ENCODE measurements around the gene HTT.
A peak's percentile ranks its signal among the peaks of the same experiment; 100 is the strongest.

The HTT gene

GRCh38 chr4:3255611-3256186, 181.2 kb downstream of the HTT start:
- Histone ChIP-seq H3F3A (ENCODE audit: control insufficient read depth, insufficient read depth) (no peaks in the 10 kb centered on the region), H3K36me3 (ENCODE audit: control insufficient read depth, low read length) (no peaks in the 10 kb centered on the region), H3K27ac (ENCODE audit: low read depth, low read length) (no peak overlapping the region), H3K4me3 (ENCODE audit: low read length) (no peak overlapping the region), H3K4me2 (ENCODE audit: low read length) (no peak overlapping the region), H3K9me2 (replicated peaks; ENCODE audit: control insufficient read depth, low read length) (no peaks in the 10 kb centered on the region), H3K79me2 (ENCODE audit: control insufficient read depth, low read length) (no peaks in the 10 kb centered on the region), H3K9me3 (ENCODE audit: control insufficient read depth, insufficient read depth, low read length) (no peaks in the 10 kb centered on the region), H4K20me1 (ENCODE audit: control insufficient read depth, insufficient read depth, low read depth, low read length) (no peaks in the 10 kb centered on the region), H3K4me1 (ENCODE audit: control insufficient read depth, low read length) (peaks cover 21% of the 10 kb centered on the region), H3K27me3 (ENCODE audit: control insufficient read depth, low read length) (peaks cover 12% of the 10 kb centered on the region; the same call in 1 of the 2 replicates)
- no peak for TF ChIP-seq CTCF (IDR thresholded peaks at IDR 0.05; ENCODE audit: low read depth, low read length, poor library complexity, severe bottlenecking)
- no peak for TF ChIP-seq EZH2phosphoT487 (IDR thresholded peaks at IDR 0.05; ENCODE audit: borderline replicate concordance, low read length)

GRCh38 chr4:3256230-3257102, 182.0 kb downstream of the HTT start:
- Histone ChIP-seq H3K27ac (ENCODE audit: low read depth, low read length) (no peak overlapping the region), H4K20me1 (ENCODE audit: control insufficient read depth, insufficient read depth, low read depth, low read length) (no peaks in the 10 kb centered on the region), H3K4me2 (ENCODE audit: low read length) (no peak overlapping the region), H3K36me3 (ENCODE audit: control insufficient read depth, low read length) (no peaks in the 10 kb centered on the region), H3K27me3 (ENCODE audit: control insufficient read depth, low read length) (peaks cover 12% of the 10 kb centered on the region; the same call in 1 of the 2 replicates), H3K9me3 (ENCODE audit: control insufficient read depth, insufficient read depth, low read length) (no peaks in the 10 kb centered on the region), H3K9me2 (replicated peaks; ENCODE audit: control insufficient read depth, low read length) (no peaks in the 10 kb centered on the region), H3K4me3 (ENCODE audit: low read length) (no peak overlapping the region), H3F3A (ENCODE audit: control insufficient read depth, insufficient read depth) (no peaks in the 10 kb centered on the region), H3K4me1 (ENCODE audit: control insufficient read depth, low read length) (peaks cover 21% of the 10 kb centered on the region), H3K79me2 (ENCODE audit: control insufficient read depth, low read length) (no peaks in the 10 kb centered on the region)
- TF ChIP-seq CTCF (IDR thresholded peaks at IDR 0.05; ENCODE audit: low read depth, low read length, poor library complexity, severe bottlenecking) (no peak), EZH2phosphoT487 (IDR thresholded peaks at IDR 0.05; ENCODE audit: borderline replicate concordance, low read length) (no peak)

- H3K79me2 ChIP-seq (ENCODE audit: control insufficient read depth, low read length): no peaks in the 10 kb centered on the region
- no peaks in the 10 kb centered on the region for H3F3A ChIP-seq (ENCODE audit: control insufficient read depth, insufficient read depth)
- no peak overlapping the region for H3K27ac ChIP-seq (ENCODE audit: low read depth, low read length)
- no peaks in the 10 kb centered on the region for H3K9me2 ChIP-seq (replicated peaks; ENCODE audit: control insufficient read depth, low read length)
- TF ChIP-seq CTCF (IDR thresholded peaks at IDR 0.05; ENCODE audit: low read depth, low read length, poor library complexity, severe bottlenecking) (no peak), EZH2phosphoT487 (IDR thresholded peaks at IDR 0.05; ENCODE audit: borderline replicate concordance, low read length) (no peak)
- H3K36me3 ChIP-seq (ENCODE audit: control insufficient read depth, low read length): no peaks in the 10 kb centered on the region
- no peak overlapping the region for H3K4me3 ChIP-seq (ENCODE audit: low read length)
- no peaks in the 10 kb centered on the region for H3K9me3 ChIP-seq (ENCODE audit: control insufficient read depth, insufficient read depth, low read length)
- peaks cover 12% of the 10 kb centered on the region; the same call in 1 of the 2 replicates for H3K27me3 ChIP-seq (ENCODE audit: control insufficient read depth, low read length)
- H4K20me1 ChIP-seq (ENCODE audit: control insufficient read depth, insufficient read depth, low read depth, low read length): no peaks in the 10 kb centered on the region
- peaks cover 21% of the 10 kb centered on the region for H3K4me1 ChIP-seq (ENCODE audit: control insufficient read depth, low read length)
- peak overlapping the region; percentile 34; the same call in 1 of the 2 replicates for H3K4me2 ChIP-seq (ENCODE audit: low read length)
These were observed 182.6 kb downstream of the HTT start for GRCh38 chr4:3257103-3257555.
